Smooth muscle cell (in vitro differentiated cells): ENCODE measurements around the gene IKZF5. TPM values are rescaled to one million over a fixed set of nuclear protein-coding genes. Genes with fewer than 3 reads are reported as not detected.

ENCODE experiments used
- DNase-seq: peaks from one replicate; lab custom pipeline; 2025; ENCODE audit not compliant: unreplicated experiment; lab: John Stamatoyannopoulos, UW
- H2AFZ ChIP-seq: fragments of 200-600 bp; sonication (generic); 2 replicates; pipeline ENCODE4 v1.6.0; 2016; ENCODE audit warnings: antibody characterized with exemption, low read depth, mild to moderate bottlenecking
- H3F3A ChIP-seq: fragments of 200-600 bp; sonication (generic); 2 replicates; pipeline ENCODE4 v1.6.0; 2017; ENCODE audit warnings: antibody characterized with exemption, low read depth
- H3K27ac ChIP-seq: fragments of 200-600 bp; sonication (generic); 2 replicates; pipeline ENCODE4 v1.5.1; 2016; ENCODE audit warnings: low read depth, mild to moderate bottlenecking
- H3K27me3 ChIP-seq: fragments of 200-600 bp; sonication (generic); 2 replicates; pipeline ENCODE4 v1.6.1; 2016; ENCODE audit warnings: low read depth, mild to moderate bottlenecking
- H3K36me3 ChIP-seq: fragments of 200-600 bp; sonication (generic); 2 replicates; pipeline ENCODE4 v1.5.1; 2016; ENCODE audit warnings: low read depth
- H3K4me1 ChIP-seq: fragments of 200-600 bp; sonication (generic); 2 replicates; pipeline ENCODE4 v1.5.1; 2016; ENCODE audit warnings: low read depth
- H3K4me2 ChIP-seq: fragments of 200-600 bp; sonication (generic); 2 replicates; pipeline ENCODE4 v1.6.0; 2016; ENCODE audit warnings: mild to moderate bottlenecking
- H3K4me3 ChIP-seq: fragments of 200-600 bp; sonication (generic); 2 replicates; pipeline ENCODE4 v1.5.1; 2016; ENCODE audit warnings: mild to moderate bottlenecking
- H3K79me2 ChIP-seq: fragments of 200-600 bp; sonication (generic); 2 replicates; pipeline ENCODE4 v1.6.0; 2016; ENCODE audit warnings: low read depth, mild to moderate bottlenecking
- H3K9ac ChIP-seq: fragments of 200-600 bp; sonication (generic); 2 replicates; pipeline ENCODE4 v1.6.0; 2016; ENCODE audit warnings: low read depth
- H3K9me3 ChIP-seq: fragments of 200-600 bp; sonication (generic); replicated peaks from 2 replicates; pipeline ENCODE4 v1.5.1; 2016; ENCODE audit warnings: low read depth
- H4K20me1 ChIP-seq: fragments of 200-600 bp; sonication (generic); 2 replicates; pipeline ENCODE4 v1.6.0; 2016; ENCODE audit warnings: low read depth
- WGBS: methylation state at CpG from one replicate; pipeline ENCODE4 v1.1.7; 2016; ENCODE audit warnings: low lambda C conversion rate; 5-methylcytosine and 5-hydroxymethylcytosine counted together
- polyA plus RNA-seq: library from polyadenylated mRNA; unstranded; fragments of >200 nt; fragmentation: Nextera tagmentation; extraction: Ambion mirVana; gene quantifications from 2 replicates; pipeline ENCODE4 v1.2.1, GENCODE V29; 2016
- total RNA-seq: library from RNA; depleted of rRNA; stranded (reverse); fragments of >200 nt; gene quantifications from 2 replicates; pipeline ENCODE4 v1.2.3, GENCODE V29; 2014
- TF ChIP-seq, protein P1 (sequence below): fragments of 200-600 bp; sonication (generic); IDR thresholded peaks from 2 replicates; pipeline ENCODE4 v1.5.1; 2017; ENCODE audit warnings: borderline replicate concordance, mild to moderate bottlenecking, antibody characterized with exemption; ENCODE audit not compliant: insufficient read depth, poor library complexity, severe bottlenecking

IKZF5 gene
- total and polyA plus RNA-seq, 2 experiments from 2014 or later = 5.6 to 6.6 TPM

DNA sequence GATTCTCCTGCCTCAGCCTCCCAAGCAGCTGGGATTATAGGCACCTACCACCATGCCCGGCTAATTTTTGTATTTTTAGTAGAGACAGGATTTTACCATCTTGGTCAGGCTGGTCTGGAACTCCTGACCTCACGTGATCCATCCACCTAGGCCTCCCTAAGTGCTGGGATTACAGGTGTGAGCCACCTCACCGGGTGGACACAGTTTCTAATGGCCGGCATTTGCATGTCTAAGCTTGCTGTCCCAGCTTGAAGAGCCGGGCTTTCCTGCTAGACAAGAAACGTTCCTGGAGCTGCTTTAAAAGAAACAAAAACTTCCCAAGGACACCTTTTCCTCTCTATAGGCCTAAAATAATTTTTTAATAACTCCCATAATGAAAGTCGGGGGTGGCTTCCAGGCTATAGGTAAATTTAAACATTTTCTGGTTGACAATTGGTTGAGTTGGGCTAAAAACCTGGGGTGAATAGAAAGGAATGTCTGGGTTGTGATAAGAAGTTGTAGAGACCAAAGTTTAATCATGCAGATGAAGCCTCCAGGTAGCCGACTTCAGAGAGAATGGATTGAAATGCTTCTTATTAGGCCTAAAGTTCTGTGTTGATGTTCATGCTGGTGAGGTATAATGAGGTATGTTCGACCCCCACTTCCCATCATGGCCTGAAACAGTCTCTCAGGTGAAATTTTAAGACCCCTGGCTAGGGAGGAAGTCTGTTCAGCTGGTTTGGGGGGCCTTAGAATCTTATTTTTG is 9.0 kb upstream of the IKZF5 start:
- Histone ChIP-seq H3K36me3 (no peaks in the 10 kb centered on the region), H3K4me3 (no peak overlapping the region), H3K9ac (no peak overlapping the region), H3K9me3 (no peaks in the 10 kb centered on the region), H3K4me2 (no peak overlapping the region), H2AFZ (no peak overlapping the region), H3K27me3 (no peaks in the 10 kb centered on the region), H3K4me1 (no peaks in the 10 kb centered on the region), H4K20me1 (no peaks in the 10 kb centered on the region), H3F3A (no peaks in the 10 kb centered on the region), H3K79me2 (no peaks in the 10 kb centered on the region), H3K27ac (no peak overlapping the region)
- TF ChIP-seq, protein P1, sequence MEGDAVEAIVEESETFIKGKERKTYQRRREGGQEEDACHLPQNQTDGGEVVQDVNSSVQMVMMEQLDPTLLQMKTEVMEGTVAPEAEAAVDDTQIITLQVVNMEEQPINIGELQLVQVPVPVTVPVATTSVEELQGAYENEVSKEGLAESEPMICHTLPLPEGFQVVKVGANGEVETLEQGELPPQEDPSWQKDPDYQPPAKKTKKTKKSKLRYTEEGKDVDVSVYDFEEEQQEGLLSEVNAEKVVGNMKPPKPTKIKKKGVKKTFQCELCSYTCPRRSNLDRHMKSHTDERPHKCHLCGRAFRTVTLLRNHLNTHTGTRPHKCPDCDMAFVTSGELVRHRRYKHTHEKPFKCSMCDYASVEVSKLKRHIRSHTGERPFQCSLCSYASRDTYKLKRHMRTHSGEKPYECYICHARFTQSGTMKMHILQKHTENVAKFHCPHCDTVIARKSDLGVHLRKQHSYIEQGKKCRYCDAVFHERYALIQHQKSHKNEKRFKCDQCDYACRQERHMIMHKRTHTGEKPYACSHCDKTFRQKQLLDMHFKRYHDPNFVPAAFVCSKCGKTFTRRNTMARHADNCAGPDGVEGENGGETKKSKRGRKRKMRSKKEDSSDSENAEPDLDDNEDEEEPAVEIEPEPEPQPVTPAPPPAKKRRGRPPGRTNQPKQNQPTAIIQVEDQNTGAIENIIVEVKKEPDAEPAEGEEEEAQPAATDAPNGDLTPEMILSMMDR = no peak
- WGBS = 56% methylated on average over 9 of the region's 9 CpGs
- no peak for DNase-seq

DNA sequence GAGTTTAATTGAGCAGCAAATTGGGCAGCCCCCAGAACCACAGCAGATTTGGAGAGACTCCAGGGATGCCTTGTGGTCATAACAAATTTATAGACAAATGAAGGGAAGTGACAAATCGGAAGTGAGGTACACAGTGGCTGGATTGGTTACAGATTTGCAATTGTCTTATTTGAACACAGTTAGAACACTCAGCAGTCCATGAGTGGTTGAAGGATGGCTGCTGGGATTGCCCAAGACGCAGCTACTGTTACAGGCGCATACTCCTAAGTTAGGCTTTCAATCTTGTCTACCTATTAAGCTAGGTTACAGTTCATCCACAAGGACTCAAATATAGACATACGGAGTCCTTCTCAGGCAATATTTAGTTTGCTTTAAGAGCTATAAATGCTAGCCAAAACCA is 7.6 kb upstream of the IKZF5 start:
- 93% methylated on average over 4 of the region's 4 CpGs for WGBS

DNA sequence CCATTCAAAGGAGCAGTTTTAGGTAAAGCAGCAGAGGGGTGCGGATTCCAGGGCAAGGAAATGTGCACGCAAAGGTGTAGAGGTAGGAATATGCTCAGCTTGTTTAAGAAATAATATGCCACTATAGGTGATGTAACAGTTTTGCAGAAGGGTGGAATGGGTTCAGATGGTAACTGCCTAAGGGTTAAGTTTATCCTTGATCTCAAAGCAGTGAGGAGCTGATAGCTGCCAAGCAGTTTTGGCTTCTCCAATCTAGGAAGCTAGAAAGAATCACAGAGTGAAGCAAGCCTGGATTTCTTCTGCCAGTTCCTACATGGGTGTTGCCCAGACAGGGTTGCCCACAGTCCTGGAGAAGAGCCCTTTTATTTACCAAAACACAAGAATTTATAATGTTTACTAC is 6.2 kb upstream of the IKZF5 start:
- no peaks in the 10 kb centered on the region for H3K27me3 ChIP-seq

More for the DNA sequence above, 7.6 kb upstream of the IKZF5 start:
- Histone ChIP-seq H3K27ac (no peak overlapping the region), H2AFZ (no peak overlapping the region), H3K9me3 (no peaks in the 10 kb centered on the region), H3K27me3 (no peaks in the 10 kb centered on the region), H3K4me1 (no peaks in the 10 kb centered on the region), H3K79me2 (no peaks in the 10 kb centered on the region), H3F3A (no peaks in the 10 kb centered on the region), H3K4me2 (no peak overlapping the region), H3K9ac (no peak overlapping the region), H3K4me3 (no peak overlapping the region), H4K20me1 (no peaks in the 10 kb centered on the region), H3K36me3 (no peaks in the 10 kb centered on the region)
- no peak for DNase-seq
- TF ChIP-seq, protein P1 = no peak

More for the DNA sequence above, 6.2 kb upstream of the IKZF5 start:
- Histone ChIP-seq H3K4me1 (no peaks in the 10 kb centered on the region), H3K4me3 (no peak overlapping the region), H3K9me3 (no peaks in the 10 kb centered on the region), H2AFZ (no peak overlapping the region), H3F3A (no peaks in the 10 kb centered on the region), H3K9ac (no peak overlapping the region), H3K36me3 (no peaks in the 10 kb centered on the region), H3K79me2 (no peaks in the 10 kb centered on the region), H3K27ac (no peak overlapping the region), H4K20me1 (no peaks in the 10 kb centered on the region), H3K4me2 (no peak overlapping the region)
- WGBS = 96% methylated on average over 2 of the region's 2 CpGs
- TF ChIP-seq, protein P1 = no peak
- DNase-seq = no peak
